GM19238 (cell line): ENCODE results near the gene INF2.
"Not testable (repeated sequence)": the region's sequence is repeated elsewhere in the genome, so short reads cannot be mapped to it uniquely, and the experiment has no call there.

Experiments used
- DNase-seq: peaks from one replicate; pipeline ENCODE4 v3.0.0; 2011; ENCODE audit warnings: low spot score; ENCODE audit not compliant: insufficient read length

Gene INF2

DNA sequence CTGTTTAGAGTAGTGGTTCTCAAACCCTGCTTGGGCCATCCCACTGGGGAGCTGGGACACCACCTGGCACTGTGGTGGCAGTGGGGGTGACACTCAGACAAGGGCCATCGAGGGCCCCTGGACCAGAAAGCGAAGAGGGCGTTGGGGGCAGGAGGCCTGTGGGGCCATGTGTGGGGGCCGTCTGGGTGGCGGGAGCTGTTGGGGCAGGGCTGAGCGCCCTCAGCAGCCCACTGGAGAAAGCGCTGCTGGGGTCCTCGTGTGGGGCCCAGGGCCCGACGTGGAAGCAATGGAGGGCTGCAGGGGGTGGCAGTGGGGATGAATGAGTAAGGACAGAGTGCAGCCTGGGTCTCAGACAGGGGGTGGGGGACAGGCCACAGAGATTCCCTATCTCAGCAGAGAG is 28.7 kb downstream of the INF2 start:
- no peak for DNase-seq

- DNase-seq: no peak
Measured at GRCh38 chr14:104718871-104719270, 29.5 kb downstream of the INF2 start.

- DNase-seq: no peak
Measured at GRCh38 chr14:104719343-104719742, 29.9 kb downstream of the INF2 start.

GRCh38 chr14:104721505-104722431 is 32.4 kb downstream of the INF2 start:
- no peak for DNase-seq

GRCh38 chr14:104722938-104723650 is 33.7 kb downstream of the INF2 start:
- DNase-seq: no peak

- peak; percentile 95 for DNase-seq
Measured at GRCh38 chr14:104723651-104724406, 34.4 kb downstream of the INF2 start, which contains the start of gene ADSS1. ADSS1 (plus strand) TSS chr14:104724229; CDS start chr14:104724271, 42 bp downstream.

DNA sequence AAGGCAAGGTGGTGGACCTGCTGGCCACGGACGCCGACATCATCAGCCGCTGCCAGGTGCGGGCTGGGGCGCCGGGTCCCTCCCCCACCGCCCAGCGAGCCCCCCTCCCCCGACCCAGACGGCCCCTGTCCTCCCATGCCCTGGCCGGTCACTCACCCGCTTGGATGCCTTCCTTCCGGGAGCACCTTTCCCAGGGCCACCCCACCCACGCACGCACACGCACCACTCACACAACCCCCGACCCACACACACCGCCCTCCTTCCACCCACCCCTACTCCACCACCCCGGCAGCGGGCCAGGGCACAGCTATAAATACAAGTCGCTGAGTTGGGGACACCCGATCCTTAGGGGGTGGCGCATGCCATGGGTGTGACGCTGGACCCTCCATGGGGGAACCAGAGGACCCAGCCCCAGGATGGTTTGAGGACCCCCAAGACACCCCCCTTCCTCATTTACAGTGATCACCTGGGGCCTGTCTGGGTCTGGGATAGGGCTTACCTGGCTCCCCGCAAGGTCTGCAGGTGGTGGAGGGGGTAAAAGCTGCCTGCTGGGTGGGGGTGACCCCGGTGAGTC is 35.1 kb downstream of the INF2 start:
- DNase-seq: no peak

DNA sequence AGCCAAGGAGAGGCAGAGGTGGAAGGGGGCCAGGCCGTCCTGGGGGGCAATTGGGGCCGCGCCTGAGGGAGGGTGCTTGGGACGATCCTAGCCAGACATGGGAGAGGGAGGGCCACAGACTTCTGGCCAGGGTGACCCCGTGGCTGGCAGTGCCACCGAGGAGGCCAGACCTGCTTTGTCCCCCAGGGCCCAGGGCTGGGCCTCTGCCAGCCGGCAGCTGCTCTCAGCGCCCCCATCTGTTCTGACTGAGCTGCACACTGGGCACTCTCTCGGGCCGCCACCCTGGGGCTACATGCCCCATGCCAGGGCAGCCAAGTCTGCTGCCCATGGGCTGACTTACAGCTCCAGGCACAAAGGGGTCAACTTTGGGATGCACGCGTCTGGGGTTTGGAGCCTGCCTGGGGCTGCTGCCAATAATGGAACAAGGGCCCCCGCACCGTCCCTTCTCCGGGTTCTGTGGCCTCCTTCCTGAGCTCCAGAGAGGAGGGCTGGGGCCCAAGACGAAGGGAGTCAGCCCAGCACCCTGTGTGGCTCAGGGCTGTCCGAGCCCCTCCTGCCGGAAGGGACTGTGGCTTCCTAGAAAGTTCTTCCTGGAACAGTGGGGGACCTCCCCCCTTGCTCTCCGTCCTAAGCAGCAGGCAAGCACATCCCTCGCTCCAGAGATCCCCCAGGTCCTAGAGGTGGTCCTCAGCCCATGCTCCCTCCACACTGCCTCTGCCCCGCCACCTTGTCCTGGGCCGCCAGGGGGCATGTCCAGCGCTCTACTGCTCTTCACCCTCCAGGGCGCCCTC is 35.8 kb downstream of the INF2 start:
- no peak for DNase-seq

DNA sequence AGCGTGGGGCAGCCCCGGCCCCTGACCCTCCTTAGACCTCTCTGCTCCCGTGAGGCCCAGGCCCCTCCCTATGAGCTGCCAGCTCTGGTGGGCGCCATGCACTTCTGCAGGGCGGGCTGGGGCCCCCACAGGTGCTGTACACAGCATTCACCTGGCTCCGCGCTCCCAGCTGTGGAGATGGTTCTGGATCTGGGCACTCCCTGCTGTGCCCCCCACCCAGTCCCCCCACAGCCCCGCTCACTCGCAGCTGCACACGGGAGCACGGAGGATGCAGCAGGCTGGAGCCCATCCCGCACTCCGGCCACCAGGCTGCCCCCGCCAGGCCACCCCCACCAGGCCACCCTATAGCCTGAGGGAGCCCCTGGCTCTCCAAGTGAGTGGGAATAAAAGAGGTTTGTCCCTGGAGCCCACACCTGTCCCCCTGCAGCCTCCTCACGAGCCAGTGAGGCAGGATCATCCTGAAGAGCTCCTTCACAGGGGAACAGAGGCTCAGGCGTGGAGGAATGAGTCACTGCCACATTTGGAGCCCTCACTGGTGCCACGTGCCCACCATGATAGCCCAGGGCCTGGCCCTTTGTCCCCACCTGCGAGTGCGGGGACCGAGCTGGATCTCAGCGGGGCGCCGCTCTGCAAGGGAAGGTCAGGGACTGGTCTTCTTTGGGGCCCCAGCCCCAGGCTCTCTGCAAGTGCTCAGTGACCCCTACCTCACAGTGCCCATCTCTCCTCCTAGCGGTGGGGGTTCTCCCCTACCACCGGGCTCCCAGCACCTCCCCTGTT is 36.5 kb downstream of the INF2 start:
- DNase-seq: no peak

DNA sequence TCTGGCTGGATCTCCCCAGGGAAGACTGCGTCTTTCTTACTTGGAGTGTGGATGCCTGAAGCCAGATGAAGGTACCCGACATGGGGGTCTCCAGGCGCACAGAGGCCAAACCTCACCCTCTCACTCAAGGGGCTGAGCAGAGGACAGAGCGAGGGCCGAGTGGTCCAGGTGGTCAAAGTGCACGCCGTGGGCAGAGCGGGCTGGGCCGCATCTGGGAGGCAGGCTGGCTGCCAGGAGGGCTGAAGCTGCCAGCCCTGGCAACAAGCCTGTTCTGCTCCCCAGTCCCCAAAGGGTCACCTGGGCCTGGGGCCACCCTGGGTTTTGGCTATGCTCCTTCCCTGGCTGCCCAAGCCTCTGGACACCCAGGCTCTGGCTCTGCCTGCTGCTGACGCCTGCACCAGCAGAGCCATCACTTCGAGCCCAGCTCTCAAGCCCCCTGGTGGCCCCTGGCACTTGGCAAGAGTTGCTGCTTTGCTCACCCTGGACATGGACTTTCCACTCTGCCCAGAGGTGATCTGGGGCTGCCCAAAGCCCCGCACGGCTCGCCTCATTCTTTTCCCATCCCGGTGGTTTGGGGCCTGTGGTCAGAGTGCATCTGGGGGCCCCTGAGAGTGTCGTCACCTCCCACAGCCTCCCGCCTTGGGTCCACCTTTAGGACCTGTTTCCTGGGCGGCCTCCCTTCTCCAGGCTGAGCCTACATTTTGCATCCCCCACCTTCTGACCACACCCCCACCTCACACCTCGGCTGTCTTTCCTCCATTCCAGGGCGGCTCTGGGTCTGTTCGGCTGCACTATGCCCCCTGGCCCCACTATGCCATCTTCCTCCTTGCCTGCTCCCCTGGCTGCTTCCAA is 37.4 kb downstream of the INF2 start:
- no peak for DNase-seq

GRCh38 chr14:104728631-104729030 is 39.2 kb downstream of the INF2 start:
- DNase-seq: no peak

DNA sequence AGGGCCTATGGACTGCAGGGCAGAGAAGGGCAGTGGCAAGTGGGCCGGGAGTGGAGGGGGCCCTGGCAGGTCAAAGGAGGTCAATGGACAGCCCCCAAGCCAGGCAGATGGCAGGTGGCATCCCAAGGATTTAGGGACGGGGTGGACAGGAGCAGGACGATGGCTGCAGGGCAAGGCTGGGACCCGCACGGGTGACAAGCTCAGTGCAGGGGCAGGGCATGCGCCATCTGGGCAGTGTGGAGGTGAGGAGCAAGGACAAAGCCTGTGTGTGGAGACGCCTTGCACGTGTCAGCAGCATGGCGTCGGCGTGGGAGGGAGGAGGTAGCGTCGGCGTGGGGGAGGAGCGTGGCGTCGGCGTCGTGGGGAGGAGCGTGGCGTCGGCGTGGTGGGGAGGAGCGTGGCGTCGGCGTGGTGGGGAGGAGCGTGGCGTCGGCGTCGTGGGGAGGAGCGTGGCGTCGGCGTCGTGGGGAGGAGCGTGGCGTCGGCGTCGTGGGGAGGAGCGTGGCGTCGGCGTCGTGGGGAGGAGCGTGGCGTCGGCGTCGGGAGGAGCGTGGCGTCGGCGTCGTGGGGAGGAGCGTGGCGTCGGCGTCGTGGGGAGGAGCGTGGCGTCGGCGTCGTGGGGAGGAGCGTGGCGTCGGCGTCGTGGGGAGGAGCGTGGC is 39.9 kb downstream of the INF2 start:
- not testable (repeated sequence) for DNase-seq

- DNase-seq: no peak
Measured at GRCh38 chr14:104729835-104730181, 40.4 kb downstream of the INF2 start.

DNA sequence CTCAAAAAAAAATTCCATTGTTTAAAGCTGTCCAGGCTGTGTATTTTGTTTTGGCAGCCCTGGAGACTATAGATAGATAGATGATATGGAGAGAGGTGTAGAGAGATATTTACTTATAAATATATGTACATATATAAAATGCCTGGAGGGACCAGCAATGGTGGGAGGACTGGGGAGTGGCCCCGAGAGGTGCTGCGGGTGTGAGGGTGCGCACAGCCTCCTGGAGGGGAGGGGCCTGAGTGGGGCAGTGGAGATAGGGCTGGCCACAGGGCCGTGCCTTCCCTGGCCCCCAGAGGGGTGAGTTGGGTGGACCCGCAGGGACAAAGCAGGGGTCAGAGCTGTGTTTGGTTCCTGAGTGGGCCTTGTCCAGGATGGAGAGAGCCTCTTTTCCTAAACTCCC is 41.1 kb downstream of the INF2 start:
- no peak for DNase-seq

- no peak for DNase-seq
Measured at GRCh38 chr14:104731320-104732294, 42.2 kb downstream of the INF2 start.

DNA sequence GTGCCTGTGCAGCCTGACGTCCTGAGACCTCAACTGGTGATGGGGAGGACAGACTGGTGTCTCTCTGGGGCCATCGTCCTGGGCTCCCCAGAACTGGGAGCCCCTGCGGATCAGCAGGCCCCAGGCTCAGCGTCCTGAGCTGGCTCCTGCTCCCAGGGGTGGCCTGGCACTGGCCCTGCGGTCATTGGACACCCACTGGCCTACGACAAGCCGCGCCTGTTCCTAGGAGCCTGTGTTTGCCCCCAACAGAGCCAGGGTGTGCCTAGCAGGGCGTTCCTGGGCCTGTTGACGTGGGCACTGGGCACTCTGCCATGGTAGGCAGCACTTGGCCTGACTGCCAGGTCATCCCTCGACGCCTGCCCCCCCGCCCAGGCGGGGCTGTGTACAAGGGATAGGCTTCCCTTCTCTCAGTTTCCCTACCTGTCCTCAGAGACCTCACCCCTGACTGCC is 43.0 kb downstream of the INF2 start:
- no peak for DNase-seq
